ENCODE results near the gene PHACTR1.
A peak's percentile ranks its signal among the peaks of the same experiment; 100 is the strongest.

PHACTR1 gene

DNA sequence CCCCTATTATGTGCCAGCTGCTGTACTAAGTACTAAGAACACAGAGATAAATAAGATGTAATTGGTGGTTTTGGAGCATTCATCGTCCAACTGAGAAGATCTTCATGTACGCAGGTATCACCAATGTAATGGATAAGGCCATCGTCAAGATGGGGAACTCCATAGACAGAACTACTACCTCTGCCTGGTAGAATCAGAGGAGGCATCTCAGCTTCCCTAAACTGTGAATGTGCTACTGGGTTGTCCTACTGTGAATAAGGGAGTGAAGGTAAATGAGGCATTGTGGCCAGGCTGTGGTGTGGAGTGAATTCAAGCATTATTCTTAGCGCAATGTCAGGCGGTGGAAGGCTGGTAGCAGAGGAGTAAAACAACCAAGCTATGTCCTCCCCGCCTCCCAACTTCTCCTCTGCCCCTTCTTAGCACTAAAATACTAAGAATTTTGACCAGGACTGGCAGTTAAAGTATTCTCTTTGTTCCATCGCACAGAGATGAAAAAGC lies 543.6 kb downstream of the PHACTR1 start:
- Histone ChIP-seq H3F3A (ENCODE audit: insufficient read depth, low read length) (no peaks in the 10 kb centered on the region), H3K27me3 (ENCODE audit: insufficient read depth, low read length) (no peaks in the 10 kb centered on the region), H3K36me3 (ENCODE audit: insufficient read depth, low read length) (no peaks in the 10 kb centered on the region), H3K9me3 (ENCODE audit: low read length) (no peaks in the 10 kb centered on the region), H3K4me2 (ENCODE audit: low read length) (peak overlapping the region; percentile 65; the same call in 1 of the 2 replicates), H3K27ac (ENCODE audit: low read depth, low read length, poor library complexity, severe bottlenecking) (peak overlapping the region; percentile 94), H3K79me2 (ENCODE audit: insufficient read depth, low read length) (no peaks in the 10 kb centered on the region), H3K9me2 (ENCODE audit: low read depth, low read length) (no peaks in the 10 kb centered on the region), H3K4me3 (ENCODE audit: low read depth, low read length, poor library complexity, severe bottlenecking) (no peak overlapping the region), H4K20me1 (ENCODE audit: insufficient read depth, low read length) (no peaks in the 10 kb centered on the region), H3K4me1 (ENCODE audit: insufficient read depth, low read length, severe bottlenecking) (peaks cover 58% of the 10 kb centered on the region), H2AFZ (ENCODE audit: low read length) (no peak overlapping the region), H3K9ac (ENCODE audit: low read length) (peak overlapping the region; percentile 10; the same call in 1 of the 2 replicates)
- TF ChIP-seq EZH2 (IDR thresholded peaks at IDR 0.05; ENCODE audit: borderline replicate concordance, low read length) (no peak), CTCF (IDR thresholded peaks at IDR 0.05; ENCODE audit: low read length) (no peak)

GRCh38 chr6:13260831-13261230 lies 544.3 kb downstream of the PHACTR1 start:
- H3F3A ChIP-seq (ENCODE audit: insufficient read depth, low read length) = no peaks in the 10 kb centered on the region
- no peaks in the 10 kb centered on the region for H3K79me2 ChIP-seq (ENCODE audit: insufficient read depth, low read length)
- peaks cover 58% of the 10 kb centered on the region for H3K4me1 ChIP-seq (ENCODE audit: insufficient read depth, low read length, severe bottlenecking)
- TF ChIP-seq EZH2 (IDR thresholded peaks at IDR 0.05; ENCODE audit: borderline replicate concordance, low read length) = no peak
- no peak for TF ChIP-seq CTCF (IDR thresholded peaks at IDR 0.05; ENCODE audit: low read length)
- H3K9me3 ChIP-seq (ENCODE audit: low read length) = no peaks in the 10 kb centered on the region
- no peaks in the 10 kb centered on the region for H4K20me1 ChIP-seq (ENCODE audit: insufficient read depth, low read length)
- peak overlapping the region; percentile 94 for H3K27ac ChIP-seq (ENCODE audit: low read depth, low read length, poor library complexity, severe bottlenecking)
- no peaks in the 10 kb centered on the region for H3K36me3 ChIP-seq (ENCODE audit: insufficient read depth, low read length)
- 0 out of 2 replicates have a peak overlapping the region, but pooled peaks have one; percentile 10 for H2AFZ ChIP-seq (ENCODE audit: low read length)
- peak overlapping the region; percentile 53 for H3K9ac ChIP-seq (ENCODE audit: low read length)
- no peaks in the 10 kb centered on the region for H3K27me3 ChIP-seq (ENCODE audit: insufficient read depth, low read length)
- H3K4me2 ChIP-seq (ENCODE audit: low read length) = peak overlapping the region; percentile 65
- H3K9me2 ChIP-seq (ENCODE audit: low read depth, low read length) = no peaks in the 10 kb centered on the region
- H3K4me3 ChIP-seq (ENCODE audit: low read depth, low read length, poor library complexity, severe bottlenecking) = peak overlapping the region; percentile 36

GRCh38 chr6:13261464-13261994 lies 545.0 kb downstream of the PHACTR1 start:
- Histone ChIP-seq H3K27me3 (ENCODE audit: insufficient read depth, low read length) (no peaks in the 10 kb centered on the region), H3K4me1 (ENCODE audit: insufficient read depth, low read length, severe bottlenecking) (peaks cover 58% of the 10 kb centered on the region), H3F3A (ENCODE audit: insufficient read depth, low read length) (no peaks in the 10 kb centered on the region), H3K79me2 (ENCODE audit: insufficient read depth, low read length) (no peaks in the 10 kb centered on the region), H3K9me3 (ENCODE audit: low read length) (0 out of 2 replicates have a peak, but pooled peaks cover 3% of the 10 kb centered on the region), H3K36me3 (ENCODE audit: insufficient read depth, low read length) (peaks cover 7% of the 10 kb centered on the region; the same call in 1 of the 2 replicates), H3K9ac (ENCODE audit: low read length) (peak overlapping the region; percentile 53; the same call in 1 of the 2 replicates), H3K9me2 (ENCODE audit: low read depth, low read length) (no peaks in the 10 kb centered on the region), H3K4me2 (ENCODE audit: low read length) (peak overlapping the region; percentile 65), H4K20me1 (ENCODE audit: insufficient read depth, low read length) (no peaks in the 10 kb centered on the region), H2AFZ (ENCODE audit: low read length) (no peak overlapping the region), H3K4me3 (ENCODE audit: low read depth, low read length, poor library complexity, severe bottlenecking) (peak overlapping the region; percentile 36), H3K27ac (ENCODE audit: low read depth, low read length, poor library complexity, severe bottlenecking) (peak overlapping the region; percentile 94)
- TF ChIP-seq CTCF (IDR thresholded peaks at IDR 0.05; ENCODE audit: low read length) (no peak), EZH2 (IDR thresholded peaks at IDR 0.05; ENCODE audit: borderline replicate concordance, low read length) (no peak)

Data from OCI-LY1 (cell line).